HG02759 (cell line): ENCODE data around the gene RPP38.
A peak's percentile ranks its signal among the peaks of the same experiment; 100 is the strongest.

Experiments used
- ATAC-seq: cut with Tn5 transposase; IDR thresholded peaks from one replicate; pipeline ENCODE4 v1.9.1; 2021; ENCODE audit warnings: mild to moderate bottlenecking, moderate library complexity; ENCODE audit not compliant: unreplicated experiment

RPP38 gene

DNA sequence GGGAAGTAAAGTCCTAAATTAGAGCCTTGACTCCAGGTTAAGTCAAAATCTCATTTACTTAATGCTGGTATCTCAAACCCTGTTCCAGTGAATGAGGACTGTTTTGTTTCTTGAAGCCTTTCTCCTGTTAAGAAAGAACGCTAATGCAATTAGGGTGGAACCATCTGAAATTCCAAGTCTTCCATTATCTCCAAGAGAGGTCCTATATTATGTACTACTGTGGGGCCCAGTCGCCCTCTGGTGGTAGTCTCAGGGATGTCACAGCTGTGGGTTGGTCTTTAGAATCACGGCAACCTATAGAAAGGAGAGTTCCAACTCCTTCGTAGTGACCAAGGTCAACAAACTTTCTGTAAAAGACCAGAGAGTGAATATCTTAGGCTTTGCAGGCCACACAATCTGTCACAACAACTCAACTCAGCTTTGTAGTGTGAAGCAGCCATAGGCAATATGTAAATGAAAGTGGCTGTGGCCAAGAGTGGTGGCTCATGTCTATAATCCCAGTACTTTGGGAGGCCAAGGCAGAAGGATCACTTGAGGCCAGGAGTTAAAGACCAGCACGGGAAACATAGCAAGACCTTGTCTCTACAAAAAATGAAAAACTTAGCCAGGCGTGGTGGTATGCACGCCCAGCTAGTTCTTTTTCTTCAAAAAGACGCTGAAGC lies 9.3 kb downstream of the RPP38 start:
- ATAC-seq = peak; percentile 88

DNA sequence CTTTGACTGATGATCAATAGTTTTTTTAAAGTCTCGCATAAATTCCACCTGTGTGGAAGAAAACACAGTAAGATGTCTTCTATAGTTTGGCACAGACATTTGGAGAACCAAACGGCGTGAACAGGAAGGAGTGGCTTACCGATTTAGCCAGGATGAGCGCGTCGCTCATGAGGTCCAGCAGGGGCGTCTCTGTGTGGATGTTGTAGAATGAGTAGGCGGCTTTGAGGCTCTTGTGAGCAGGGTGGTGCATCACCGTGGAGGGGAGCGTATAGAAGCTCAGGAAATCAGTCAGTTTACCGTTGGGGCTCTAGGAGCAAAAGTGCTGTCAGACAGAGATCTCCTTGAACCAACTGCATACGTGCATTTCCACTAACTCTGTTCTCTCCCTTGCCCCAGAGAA lies 15.5 kb downstream of the RPP38 start:
- no peak for ATAC-seq

- no peak for ATAC-seq
These were observed 16.6 kb downstream of the RPP38 start for GRCh38 chr10:15113766-15114165.

- ATAC-seq = no peak
These were observed 19.1 kb downstream of the RPP38 start for GRCh38 chr10:15116225-15116624.

DNA sequence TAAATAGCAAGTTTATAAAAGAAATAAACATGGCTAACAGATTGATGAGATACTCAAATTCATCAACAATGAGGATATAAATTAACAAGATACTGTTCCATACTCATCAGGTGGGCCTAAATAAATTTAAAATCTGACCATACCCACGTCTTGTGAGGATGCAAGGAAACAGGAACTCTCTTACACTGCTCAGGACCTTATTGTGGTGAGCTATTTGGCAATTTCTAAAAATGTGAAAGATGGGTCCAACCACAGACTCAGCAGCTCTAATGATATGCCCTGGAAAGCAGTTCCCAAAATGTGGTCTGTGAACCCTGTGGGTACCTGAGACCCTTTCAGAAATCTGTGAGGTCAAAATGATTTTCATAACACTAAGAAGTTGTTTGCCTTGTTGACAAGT lies 21.5 kb downstream of the RPP38 start:
- ATAC-seq = no peak

GRCh38 chr10:15120523-15120922 lies 23.4 kb downstream of the RPP38 start:
- ATAC-seq = no peak

DNA sequence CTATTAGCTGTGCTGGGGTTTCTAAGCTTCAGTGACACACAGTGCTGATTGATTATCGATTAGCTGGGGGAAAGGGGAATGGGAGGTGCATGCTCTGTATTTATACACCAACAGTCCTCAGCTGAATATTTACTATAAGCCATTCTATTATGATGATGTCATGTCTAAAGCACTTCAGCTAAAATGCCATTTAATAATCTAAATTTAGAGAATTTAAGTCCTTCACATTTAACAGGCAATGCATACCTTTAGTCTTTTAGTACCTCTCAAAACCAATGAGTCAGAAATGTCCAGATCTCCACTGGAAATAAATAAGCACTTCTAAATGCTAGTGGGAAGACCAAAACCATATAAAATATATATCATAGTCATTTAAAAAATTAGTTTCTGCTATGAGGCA lies 24.6 kb downstream of the RPP38 start:
- ATAC-seq = no peak

DNA sequence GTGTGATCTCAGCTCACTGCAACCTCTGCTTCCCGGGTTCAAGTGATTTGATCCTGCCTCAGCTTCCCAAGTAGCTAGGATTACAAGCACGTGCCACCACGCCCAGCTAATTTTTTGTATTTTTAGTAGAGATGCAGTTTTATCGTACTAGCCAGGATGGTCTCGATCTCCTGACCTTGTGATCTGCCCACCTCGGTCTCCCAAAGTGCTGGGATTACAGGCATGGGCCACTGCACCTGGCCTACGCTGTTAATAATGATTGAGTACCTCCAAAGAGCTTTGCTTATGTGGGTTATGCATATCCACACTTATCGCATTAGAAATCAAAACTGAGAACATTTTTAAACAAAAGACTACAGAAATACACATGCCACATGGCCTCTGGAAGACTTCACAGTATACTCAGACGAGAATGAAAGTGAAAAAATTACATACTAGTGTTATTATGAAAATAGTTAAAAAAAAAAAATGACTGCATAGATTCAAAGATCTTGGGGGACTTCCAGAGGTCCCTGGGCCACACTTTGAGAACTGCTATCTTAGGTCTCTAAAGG lies 25.4 kb downstream of the RPP38 start:
- peak; percentile 81 for ATAC-seq

DNA sequence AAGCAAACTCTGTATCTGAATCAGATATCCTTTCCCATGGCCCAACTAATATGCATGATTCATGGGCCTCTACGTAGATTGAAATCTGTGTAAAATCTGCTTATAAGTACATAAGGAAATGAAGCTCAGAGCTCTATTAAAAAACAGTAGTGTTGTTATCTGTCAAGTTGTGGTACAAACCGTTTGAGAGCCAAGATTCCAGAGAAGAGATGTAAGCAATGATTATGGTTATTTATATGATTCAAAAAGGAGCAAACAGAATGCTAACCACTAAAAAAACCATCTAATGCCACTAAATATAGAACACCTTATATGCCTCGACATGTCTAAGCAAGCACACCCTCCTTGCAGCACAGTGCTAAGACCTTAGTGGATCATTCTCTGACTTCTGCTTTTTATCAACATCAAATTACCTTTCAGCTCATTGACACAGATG lies 26.6 kb downstream of the RPP38 start:
- ATAC-seq = no peak

DNA sequence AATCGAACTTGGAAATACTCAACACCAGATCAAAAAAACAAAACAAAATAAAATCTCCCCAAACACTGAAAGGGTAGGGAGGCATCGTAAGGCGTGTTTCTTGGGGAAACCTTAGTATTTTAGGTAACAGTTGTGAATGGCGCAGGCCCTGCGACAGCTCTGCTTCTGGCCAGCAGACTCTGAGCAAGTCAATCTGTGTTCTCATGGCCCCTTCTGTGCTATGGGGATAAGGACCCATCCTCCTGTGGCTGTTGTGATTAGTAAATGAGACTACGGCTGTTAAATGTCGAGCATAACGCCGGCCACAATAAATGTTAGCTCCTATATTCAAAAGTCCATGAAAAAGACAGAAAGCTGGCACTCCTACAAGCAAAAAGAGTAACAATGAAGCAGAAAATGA lies 27.0 kb downstream of the RPP38 start:
- ATAC-seq = no peak

- no peak for ATAC-seq
These were observed 27.8 kb downstream of the RPP38 start for GRCh38 chr10:15124908-15125307.

DNA sequence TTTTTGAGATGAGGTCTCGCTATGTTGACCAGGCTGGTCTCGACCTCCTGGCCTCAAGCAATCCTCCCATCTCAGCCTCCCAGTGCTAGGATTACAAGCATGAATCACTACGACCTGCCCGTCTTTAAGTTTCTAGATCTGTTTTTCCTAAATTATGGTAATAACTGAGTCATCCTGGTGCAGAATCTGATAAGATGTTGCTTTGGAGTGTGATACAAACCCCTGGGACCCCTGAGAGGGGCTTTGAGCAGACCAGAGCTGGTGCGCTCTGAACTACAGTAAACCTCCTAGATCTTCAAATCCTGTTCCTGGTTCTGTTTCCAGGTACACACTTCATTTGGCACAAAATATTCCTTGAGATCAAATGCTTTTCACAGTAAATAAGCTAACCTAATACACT lies 34.2 kb downstream of the RPP38 start:
- ATAC-seq = no peak

DNA sequence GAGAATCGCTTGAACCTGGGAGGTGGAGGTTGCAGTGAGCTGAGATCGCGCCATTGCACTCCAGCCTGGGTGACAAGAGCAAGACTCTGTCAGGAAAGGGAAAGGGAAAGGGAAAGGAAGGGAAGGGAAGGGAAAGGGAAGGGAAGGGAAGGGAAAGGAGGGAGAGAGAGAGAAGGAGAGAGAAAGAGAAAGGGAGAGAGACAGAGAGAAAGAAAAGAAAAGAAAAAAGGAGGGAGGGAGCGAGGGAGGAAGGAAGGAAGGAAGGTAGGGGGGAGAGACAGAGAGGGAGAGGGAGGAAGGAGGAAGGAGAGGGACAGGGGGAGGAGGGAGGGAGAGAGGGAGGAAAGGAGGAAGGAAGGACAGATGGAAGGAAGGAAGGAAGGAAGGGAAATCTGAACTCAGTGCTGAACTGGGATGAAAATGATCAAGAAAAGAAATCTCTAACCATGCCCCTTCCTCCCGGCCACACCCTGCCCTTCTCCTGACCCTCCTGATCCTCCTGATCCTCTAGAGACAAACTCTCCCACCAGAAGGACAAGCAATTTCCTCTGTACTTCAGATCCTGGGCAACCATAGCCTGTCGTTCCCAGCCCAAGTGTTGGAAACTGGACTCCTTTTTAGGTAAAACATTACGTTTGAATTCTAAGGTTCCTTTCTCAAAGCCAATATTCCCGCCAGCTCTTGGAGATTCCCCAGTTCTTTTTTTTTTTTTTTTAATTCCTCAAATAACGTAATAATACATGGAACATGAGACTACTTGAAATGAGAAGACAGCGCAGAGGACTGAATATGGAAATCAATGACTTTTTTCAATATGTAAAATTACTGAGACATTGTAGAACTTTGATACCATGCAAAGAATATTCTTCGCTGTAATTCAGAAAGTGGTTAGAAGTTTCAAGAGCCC lies 39.2 kb downstream of the RPP38 start:
- ATAC-seq = no peak

- ATAC-seq = no peak
These were observed 39.8 kb downstream of the RPP38 start for GRCh38 chr10:15137036-15137359.

DNA sequence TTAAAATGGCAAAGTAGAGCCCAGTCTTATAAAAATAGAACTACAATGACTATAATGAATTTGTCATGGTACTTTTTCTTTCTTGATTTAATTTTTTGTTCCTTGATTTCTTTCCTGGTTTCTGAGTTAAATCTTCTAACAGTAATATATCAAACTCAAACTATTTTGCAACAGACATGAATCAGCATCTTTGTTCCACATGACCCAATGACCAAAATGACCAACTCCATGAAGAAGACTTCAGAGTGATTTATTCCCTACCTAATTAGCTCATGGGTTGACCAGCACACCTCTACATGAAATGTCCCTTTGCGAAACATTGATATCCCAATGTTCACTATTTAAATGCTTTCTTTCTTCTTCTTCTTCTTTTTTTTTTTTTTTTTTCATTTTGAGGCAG lies 40.5 kb downstream of the RPP38 start:
- no peak for ATAC-seq

GRCh38 chr10:15140698-15141097 lies 43.5 kb downstream of the RPP38 start:
- ATAC-seq = no peak

GRCh38 chr10:15141136-15142054 lies 44.2 kb downstream of the RPP38 start:
- ATAC-seq = peak; percentile 93

- ATAC-seq = no peak
These were observed 47.6 kb downstream of the RPP38 start for GRCh38 chr10:15144788-15145187.

DNA sequence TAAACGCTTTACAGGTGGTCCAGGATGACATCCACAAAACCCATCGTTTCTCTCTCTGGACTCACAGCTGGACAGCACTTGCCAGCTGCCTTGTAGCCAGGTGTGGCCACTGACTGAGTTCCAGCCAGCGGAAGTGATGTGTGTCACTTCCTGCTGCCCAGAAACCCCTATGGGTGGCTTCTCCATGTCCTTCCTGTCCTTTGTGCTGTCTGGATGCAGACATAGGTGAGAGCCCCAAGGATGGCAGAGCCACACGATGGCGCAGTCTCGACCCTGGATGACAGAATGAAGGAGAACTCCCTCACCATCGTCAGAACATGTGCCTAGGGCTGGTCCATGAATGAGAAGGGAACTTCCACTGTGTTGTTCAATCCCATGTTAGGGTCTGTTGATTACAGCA lies 49.2 kb downstream of the RPP38 start:
- no peak for ATAC-seq

DNA sequence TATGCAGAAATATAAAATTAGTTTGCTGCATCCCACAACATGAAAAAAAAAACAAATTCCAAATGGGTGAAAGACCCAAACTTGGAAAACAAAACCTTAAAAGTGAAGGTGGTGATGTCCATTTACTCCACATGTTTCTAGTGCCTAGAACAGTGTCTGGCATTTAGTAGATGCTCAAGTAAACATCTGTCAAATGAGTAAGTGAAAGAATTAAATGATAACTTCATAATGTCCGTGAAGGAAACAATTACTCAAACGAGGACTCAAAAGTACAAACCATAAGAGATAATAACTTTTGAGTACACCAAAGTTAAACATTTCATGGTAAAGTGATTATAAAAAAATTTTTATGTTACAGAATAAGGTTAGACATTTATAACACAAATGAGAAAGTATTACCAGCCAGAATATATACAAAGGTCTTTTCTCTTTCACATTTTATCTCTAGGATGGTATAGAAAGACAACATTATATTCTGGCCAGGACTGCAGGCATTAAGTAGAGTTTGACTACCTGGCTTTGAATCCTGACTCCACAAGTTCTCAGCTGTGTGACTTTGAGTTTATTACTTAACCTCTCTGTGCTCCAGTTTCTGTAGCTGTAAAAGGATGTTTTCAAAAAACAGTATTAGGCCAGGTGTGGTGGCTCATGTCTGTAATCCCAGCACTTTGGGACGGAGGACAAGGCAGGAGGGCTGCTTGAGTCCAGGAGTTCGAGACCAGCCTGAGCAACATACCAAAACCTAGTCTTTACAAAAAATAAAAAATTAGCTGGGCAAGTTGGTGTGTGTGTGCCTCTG lies 50.6 kb downstream of the RPP38 start:
- no peak for ATAC-seq
